ENCODE results near the gene GPX2.

DNA sequence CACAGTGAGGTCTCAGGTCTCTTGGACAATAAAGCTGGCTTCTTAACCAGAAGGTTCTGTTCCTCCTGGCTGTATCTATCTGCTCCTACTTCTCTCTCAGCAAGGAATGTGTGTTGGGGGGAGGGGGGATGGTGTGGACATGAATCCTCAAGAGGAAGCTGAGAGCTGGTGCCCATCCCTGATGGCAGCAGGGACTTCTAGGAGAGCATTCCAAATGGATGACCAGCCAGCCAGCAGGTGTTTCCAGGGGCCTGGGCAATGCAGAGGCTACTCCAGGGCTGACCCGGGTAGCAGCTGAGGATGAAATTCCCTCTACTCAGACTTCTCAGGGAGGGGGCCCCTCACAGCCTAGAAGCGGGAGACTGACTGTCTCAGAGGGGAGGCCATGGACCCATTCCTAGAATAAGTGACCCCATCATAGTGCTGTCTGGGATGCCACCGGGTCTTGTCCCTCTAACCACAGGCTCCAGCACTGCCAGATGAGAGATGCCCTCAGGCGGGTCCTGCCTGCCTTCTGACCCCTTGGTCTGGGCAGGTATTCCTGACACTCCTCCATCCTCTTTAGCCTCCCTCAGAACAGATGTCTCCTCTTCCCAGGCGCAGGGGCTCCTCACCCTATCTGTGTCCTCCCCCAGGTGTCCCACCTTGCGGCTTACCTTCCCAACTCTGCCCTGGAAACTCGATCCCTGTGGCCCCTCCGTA is 28.4 kb upstream of the GPX2 start:
- TF ChIP-seq TARDBP (IDR thresholded peaks at IDR 0.05) (no peak), NFRKB (IDR thresholded peaks at IDR 0.05) (no peak), SUZ12 (IDR thresholded peaks at IDR 0.05) (no peak), LEF1 (IDR thresholded peaks at IDR 0.05; ENCODE audit: borderline replicate concordance) (no peak), CTBP1 (IDR thresholded peaks at IDR 0.05; ENCODE audit: borderline replicate concordance) (no peak), SP1 (IDR thresholded peaks at IDR 0.05) (no peak), L3MBTL2 (conservative IDR thresholded peaks at IDR 0.05) (no peak), HDGF (IDR thresholded peaks at IDR 0.05; ENCODE audit: borderline replicate concordance) (no peak), ZNF384 (IDR thresholded peaks at IDR 0.05) (no peak), ARNT (IDR thresholded peaks at IDR 0.05) (no peak), ELF4 (IDR thresholded peaks at IDR 0.05) (no peak), BHLHE40 (IDR thresholded peaks at IDR 0.05; ENCODE audit: borderline replicate concordance) (no peak), FOXA1 (IDR thresholded peaks at IDR 0.05) (no peak)
- TF ChIP-seq, protein P1, sequence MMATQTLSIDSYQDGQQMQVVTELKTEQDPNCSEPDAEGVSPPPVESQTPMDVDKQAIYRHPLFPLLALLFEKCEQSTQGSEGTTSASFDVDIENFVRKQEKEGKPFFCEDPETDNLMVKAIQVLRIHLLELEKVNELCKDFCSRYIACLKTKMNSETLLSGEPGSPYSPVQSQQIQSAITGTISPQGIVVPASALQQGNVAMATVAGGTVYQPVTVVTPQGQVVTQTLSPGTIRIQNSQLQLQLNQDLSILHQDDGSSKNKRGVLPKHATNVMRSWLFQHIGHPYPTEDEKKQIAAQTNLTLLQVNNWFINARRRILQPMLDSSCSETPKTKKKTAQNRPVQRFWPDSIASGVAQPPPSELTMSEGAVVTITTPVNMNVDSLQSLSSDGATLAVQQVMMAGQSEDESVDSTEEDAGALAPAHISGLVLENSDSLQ (IDR thresholded peaks at IDR 0.05): no peak
